Measurements from ENCODE around the gene C20orf141.

Gene C20orf141

GRCh38 chr20:2799271-2799670, 15.5 kb upstream of the C20orf141 start:
- DNase-seq (ENCODE audit: low read depth): no peak
- no peak overlapping the region for H3K4me3 ChIP-seq (ENCODE audit: control insufficient read depth, low read depth, low read length)
- TF ChIP-seq CTCF (conservative IDR thresholded peaks at IDR 0.05; ENCODE audit: control insufficient read depth, insufficient read depth, low read depth, low read length): no peak

GRCh38 chr20:2799688-2800520, 14.9 kb upstream of the C20orf141 start:
- TF ChIP-seq CTCF (conservative IDR thresholded peaks at IDR 0.05; ENCODE audit: control insufficient read depth, insufficient read depth, low read depth, low read length): no peak
- peak overlapping the region; percentile 36 for H3K4me3 ChIP-seq (ENCODE audit: control insufficient read depth, low read depth, low read length)
- peak; percentile 34 for DNase-seq (ENCODE audit: low read depth)

- DNase-seq (ENCODE audit: low read depth): peak; percentile 6
- TF ChIP-seq CTCF (conservative IDR thresholded peaks at IDR 0.05; ENCODE audit: control insufficient read depth, insufficient read depth, low read depth, low read length): no peak
- H3K4me3 ChIP-seq (ENCODE audit: control insufficient read depth, low read depth, low read length): peak within 1 kb of the TSS; percentile 36
Observed at GRCh38 chr20:2800521-2801285, 14.1 kb upstream of the C20orf141 start, which contains the start of gene CPXM1. TSS of gene CPXM1 (minus strand) at chr20:2800627. CDS start at chr20:2800572, 55 bp downstream.

- TF ChIP-seq CTCF (conservative IDR thresholded peaks at IDR 0.05; ENCODE audit: control insufficient read depth, insufficient read depth, low read depth, low read length): no peak
- no peak overlapping the region for H3K4me3 ChIP-seq (ENCODE audit: control insufficient read depth, low read depth, low read length)
- no peak for DNase-seq (ENCODE audit: low read depth)
Observed at GRCh38 chr20:2801286-2801728, 13.5 kb upstream of the C20orf141 start.

- no peak for DNase-seq (ENCODE audit: low read depth)
- no peak for TF ChIP-seq CTCF (conservative IDR thresholded peaks at IDR 0.05; ENCODE audit: control insufficient read depth, insufficient read depth, low read depth, low read length)
- no peak overlapping the region for H3K4me3 ChIP-seq (ENCODE audit: control insufficient read depth, low read depth, low read length)
Observed at GRCh38 chr20:2804041-2804828, 10.6 kb upstream of the C20orf141 start.
